ENCODE data around the gene TRMT11. TPM values are rescaled to one million over a fixed set of nuclear protein-coding genes. Genes with fewer than 3 reads are reported as not detected.

Gene TRMT11
- total RNA-seq, 2 experiments from 2014 or later: 20.6 to 26.4 TPM

GRCh38 chr6:126064748-126065401, 78.5 kb downstream of the TRMT11 start:
- no peak for ATAC-seq
- H3K27me3 Mint-ChIP-seq: no peaks in the 10 kb centered on the region
- H3K4me1 Mint-ChIP-seq: peaks cover 4% of the 10 kb centered on the region
- no peak overlapping the region for H3K4me3 Mint-ChIP-seq
- no peak overlapping the region for H3K27ac Mint-ChIP-seq
- DNase-seq: no peak
- CTCF ChIA-PET: interaction anchor here (0.8 kb wide), 1 partner anchor 109 kb away, joined by 3 read pairs; the partner anchor contains the start of gene HINT3
- peaks cover 2% of the 10 kb centered on the region for H3K36me3 Mint-ChIP-seq
- no peaks in the 10 kb centered on the region for H3K9me3 Mint-ChIP-seq (ENCODE audit: low read depth)

GRCh38 chr6:126066053-126067048, 80.0 kb downstream of the TRMT11 start:
- Mint-ChIP-seq H3K27ac (no peak overlapping the region), H3K4me3 (no peak overlapping the region), H3K36me3 (peaks cover 3% of the 10 kb centered on the region), H3K27me3 (no peaks in the 10 kb centered on the region), H3K4me1 (no peaks in the 10 kb centered on the region), H3K9me3 (ENCODE audit: low read depth) (no peaks in the 10 kb centered on the region)
- ATAC-seq: no peak
- no peak for DNase-seq
- CTCF ChIA-PET: no interaction called here

GRCh38 chr6:126067073-126067472, 80.7 kb downstream of the TRMT11 start:
- no peaks in the 10 kb centered on the region for H3K27me3 Mint-ChIP-seq
- DNase-seq: no peak
- H3K4me1 Mint-ChIP-seq: no peaks in the 10 kb centered on the region

GRCh38 chr6:126069449-126069848, 83.1 kb downstream of the TRMT11 start:
- Mint-ChIP-seq H3K4me1 (no peaks in the 10 kb centered on the region), H3K36me3 (peaks cover 4% of the 10 kb centered on the region), H3K4me3 (no peak overlapping the region), H3K9me3 (ENCODE audit: low read depth) (no peaks in the 10 kb centered on the region), H3K27me3 (no peaks in the 10 kb centered on the region), H3K27ac (no peak overlapping the region)
- DNase-seq (no peak), ATAC-seq (no peak)
- CTCF ChIA-PET: no interaction called here

More at GRCh38 chr6:126067073-126067472, 80.7 kb downstream of the TRMT11 start:
- peaks cover 4% of the 10 kb centered on the region for H3K36me3 Mint-ChIP-seq
- no peak overlapping the region for H3K4me3 Mint-ChIP-seq
- no peak for ATAC-seq
- H3K27ac Mint-ChIP-seq: no peak overlapping the region
- CTCF ChIA-PET: no interaction called here
- no peaks in the 10 kb centered on the region for H3K9me3 Mint-ChIP-seq (ENCODE audit: low read depth)

GRCh38 chr6:126071000-126071647, 84.8 kb downstream of the TRMT11 start:
- CTCF ChIA-PET: no interaction called here
- no peaks in the 10 kb centered on the region for H3K4me1 Mint-ChIP-seq
- peaks cover 4% of the 10 kb centered on the region for H3K36me3 Mint-ChIP-seq
- ATAC-seq: no peak
- H3K4me3 Mint-ChIP-seq: no peak overlapping the region
- no peaks in the 10 kb centered on the region for H3K27me3 Mint-ChIP-seq
- no peak for DNase-seq
- H3K9me3 Mint-ChIP-seq (ENCODE audit: low read depth): no peaks in the 10 kb centered on the region
- no peak overlapping the region for H3K27ac Mint-ChIP-seq

GRCh38 chr6:126072172-126072571, 85.8 kb downstream of the TRMT11 start:
- Mint-ChIP-seq H3K9me3 (ENCODE audit: low read depth) (no peaks in the 10 kb centered on the region), H3K36me3 (peaks cover 4% of the 10 kb centered on the region), H3K4me1 (no peaks in the 10 kb centered on the region), H3K27me3 (no peaks in the 10 kb centered on the region), H3K4me3 (no peak overlapping the region), H3K27ac (no peak overlapping the region)
- CTCF ChIA-PET: no interaction called here
- DNase-seq: no peak
- no peak for ATAC-seq

GRCh38 chr6:126072834-126073233, 86.5 kb downstream of the TRMT11 start:
- H3K9me3 Mint-ChIP-seq (ENCODE audit: low read depth): no peaks in the 10 kb centered on the region
- ATAC-seq (no peak), DNase-seq (no peak)
- CTCF ChIA-PET: no interaction called here
- H3K4me3 Mint-ChIP-seq: no peak overlapping the region
- no peaks in the 10 kb centered on the region for H3K27me3 Mint-ChIP-seq
- H3K4me1 Mint-ChIP-seq: no peaks in the 10 kb centered on the region
- H3K36me3 Mint-ChIP-seq: peaks cover 4% of the 10 kb centered on the region
- no peak overlapping the region for H3K27ac Mint-ChIP-seq

- ATAC-seq: no peak
- no peak for DNase-seq
- Mint-ChIP-seq H3K9me3 (ENCODE audit: low read depth) (no peaks in the 10 kb centered on the region), H3K27me3 (no peaks in the 10 kb centered on the region), H3K27ac (no peak overlapping the region), H3K4me1 (no peaks in the 10 kb centered on the region), H3K36me3 (peaks cover 3% of the 10 kb centered on the region), H3K4me3 (no peak overlapping the region)
- CTCF ChIA-PET: no interaction called here
These were observed 89.2 kb downstream of the TRMT11 start for GRCh38 chr6:126075335-126076071.

- ATAC-seq (no peak), DNase-seq (no peak)
- Mint-ChIP-seq H3K27me3 (no peaks in the 10 kb centered on the region), H3K27ac (no peak overlapping the region), H3K4me1 (no peaks in the 10 kb centered on the region), H3K9me3 (ENCODE audit: low read depth) (no peaks in the 10 kb centered on the region), H3K36me3 (no peaks in the 10 kb centered on the region), H3K4me3 (no peak overlapping the region)
- CTCF ChIA-PET: no interaction called here
These were observed 90.8 kb downstream of the TRMT11 start for GRCh38 chr6:126076992-126077664.

- Mint-ChIP-seq H3K27me3 (no peaks in the 10 kb centered on the region), H3K27ac (no peak overlapping the region), H3K36me3 (no peaks in the 10 kb centered on the region), H3K4me1 (no peaks in the 10 kb centered on the region), H3K9me3 (ENCODE audit: low read depth) (no peaks in the 10 kb centered on the region), H3K4me3 (no peak overlapping the region)
- ATAC-seq: no peak
- DNase-seq: no peak
- CTCF ChIA-PET: no interaction called here
These were observed 91.8 kb downstream of the TRMT11 start for GRCh38 chr6:126077810-126078776.

GRCh38 chr6:126083875-126084274, 97.5 kb downstream of the TRMT11 start:
- CTCF ChIA-PET: no interaction called here
- no peak overlapping the region for H3K27ac Mint-ChIP-seq
- ATAC-seq (no peak), DNase-seq (no peak)
- H3K4me3 Mint-ChIP-seq: no peak overlapping the region
- H3K27me3 Mint-ChIP-seq: no peaks in the 10 kb centered on the region
- H3K4me1 Mint-ChIP-seq: peaks cover 11% of the 10 kb centered on the region
- no peaks in the 10 kb centered on the region for H3K36me3 Mint-ChIP-seq
- H3K9me3 Mint-ChIP-seq (ENCODE audit: low read depth): no peaks in the 10 kb centered on the region

GRCh38 chr6:126086560-126086959, 100.2 kb downstream of the TRMT11 start:
- Mint-ChIP-seq H3K27me3 (no peaks in the 10 kb centered on the region), H3K36me3 (no peaks in the 10 kb centered on the region), H3K9me3 (ENCODE audit: low read depth) (no peaks in the 10 kb centered on the region), H3K4me3 (no peak overlapping the region), H3K27ac (no peak overlapping the region), H3K4me1 (peaks cover 11% of the 10 kb centered on the region)
- CTCF ChIA-PET: no interaction called here
- DNase-seq (no peak), ATAC-seq (no peak)

Measured in activated CD8-positive, alpha-beta memory T cell treated with anti-CD3 and anti-CD28 coated beads, Interleukin-2, amount 10 ng/mL, durations not matched to agents 7 days and 5 days (primary cell).